Osteoblast (primary cell): ENCODE results near the gene VIPR1. TPM values are rescaled to one million over a fixed set of nuclear protein-coding genes. Genes with fewer than 3 reads are reported as not detected.

Source experiments
- DNase-seq: peaks from one replicate; pipeline ENCODE4 v3.0.0; 2011; ENCODE audit warnings: low spot score, mixed read lengths; ENCODE audit not compliant: insufficient read length; ENCODE audit errors: missing footprints
- H2AFZ ChIP-seq: 2 replicates; pipeline ENCODE4 v1.6.0; 2011; ENCODE audit warnings: mild to moderate bottlenecking, low read length
- H3K27ac ChIP-seq: 2 replicates; pipeline ENCODE4 v1.5.1; 2011; ENCODE audit warnings: mild to moderate bottlenecking, low read depth, low read length, moderate library complexity
- H3K27me3 ChIP-seq: 2 replicates; pipeline ENCODE4 v1.6.0; 2012; ENCODE audit warnings: mild to moderate bottlenecking, control low read depth, inconsistent platforms, low read length, moderate library complexity; ENCODE audit not compliant: insufficient read depth
- H3K36me3 ChIP-seq: 2 replicates; pipeline ENCODE4 v1.5.1; 2011; ENCODE audit warnings: mild to moderate bottlenecking, low read length, control low read depth, moderate library complexity; ENCODE audit not compliant: insufficient read depth
- H3K4me1 ChIP-seq: 2 replicates; pipeline ENCODE4 v1.5.1; 2011; ENCODE audit warnings: mild to moderate bottlenecking, low read length, control low read depth, moderate library complexity; ENCODE audit not compliant: insufficient read depth
- H3K4me2 ChIP-seq: 2 replicates; pipeline ENCODE4 v1.6.0; 2011; ENCODE audit warnings: mild to moderate bottlenecking, low read length; ENCODE audit not compliant: insufficient read depth
- H3K4me3 ChIP-seq: fragments of 200-600 bp; sonication (generic); 3 replicates; pipeline ENCODE4 v1.5.1; 2012; ENCODE audit warnings: mild to moderate bottlenecking, low read length, inconsistent platforms; ENCODE audit not compliant: insufficient read depth
- H3K79me2 ChIP-seq: 2 replicates; pipeline ENCODE4 v1.6.0; 2012; ENCODE audit warnings: mild to moderate bottlenecking, low read length, control low read depth, inconsistent platforms; ENCODE audit not compliant: insufficient read depth
- H3K9me3 ChIP-seq: 2 replicates; pipeline ENCODE4 v1.5.1; 2011; ENCODE audit warnings: low read depth, low read length, control low read depth
- H4K20me1 ChIP-seq: 2 replicates; pipeline ENCODE4 v1.6.0; 2012; ENCODE audit warnings: mild to moderate bottlenecking, low read length, control low read depth; ENCODE audit not compliant: insufficient read depth
- total RNA-seq: library from RNA; depleted of rRNA; stranded (reverse); fragments of >200 nt; gene quantifications from 2 replicates; pipeline ENCODE4 v1.2.3, GENCODE V29; 2012
- TF ChIP-seq, protein P1 (sequence below): IDR thresholded peaks from 2 replicates; pipeline ENCODE4 v1.5.1; 2011; ENCODE audit warnings: mild to moderate bottlenecking, low read depth, low read length, moderate library complexity; ENCODE audit errors: extremely low read depth

VIPR1 gene
- total RNA-seq, 1 donor: not detected

DNA sequence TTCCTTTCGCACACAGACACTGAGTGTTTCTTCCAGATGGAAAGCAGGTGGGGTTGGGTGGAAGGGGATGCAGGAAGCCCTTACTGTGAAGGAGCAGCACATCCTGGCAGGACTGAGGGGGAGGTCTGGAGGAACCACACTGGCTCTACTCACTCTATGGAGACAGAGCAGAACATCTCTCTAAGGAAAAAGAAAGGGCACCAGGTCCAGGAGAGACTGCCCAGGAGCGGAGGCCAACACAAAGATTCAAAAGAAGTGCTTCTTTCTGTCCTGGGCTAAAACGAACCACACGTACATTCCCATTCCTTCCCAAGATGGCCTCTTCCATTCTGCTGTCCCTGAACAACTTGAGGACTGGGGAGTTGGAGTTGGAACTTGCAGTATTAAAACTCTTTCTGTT, 13.8 kb upstream of the VIPR1 start:
- DNase-seq: no peak
- H3K4me2 ChIP-seq: no peak overlapping the region
- H3K4me3 ChIP-seq: no peak overlapping the region
- H3K36me3 ChIP-seq: no peaks in the 10 kb centered on the region
- H2AFZ ChIP-seq: no peak overlapping the region
- TF ChIP-seq, protein P1, sequence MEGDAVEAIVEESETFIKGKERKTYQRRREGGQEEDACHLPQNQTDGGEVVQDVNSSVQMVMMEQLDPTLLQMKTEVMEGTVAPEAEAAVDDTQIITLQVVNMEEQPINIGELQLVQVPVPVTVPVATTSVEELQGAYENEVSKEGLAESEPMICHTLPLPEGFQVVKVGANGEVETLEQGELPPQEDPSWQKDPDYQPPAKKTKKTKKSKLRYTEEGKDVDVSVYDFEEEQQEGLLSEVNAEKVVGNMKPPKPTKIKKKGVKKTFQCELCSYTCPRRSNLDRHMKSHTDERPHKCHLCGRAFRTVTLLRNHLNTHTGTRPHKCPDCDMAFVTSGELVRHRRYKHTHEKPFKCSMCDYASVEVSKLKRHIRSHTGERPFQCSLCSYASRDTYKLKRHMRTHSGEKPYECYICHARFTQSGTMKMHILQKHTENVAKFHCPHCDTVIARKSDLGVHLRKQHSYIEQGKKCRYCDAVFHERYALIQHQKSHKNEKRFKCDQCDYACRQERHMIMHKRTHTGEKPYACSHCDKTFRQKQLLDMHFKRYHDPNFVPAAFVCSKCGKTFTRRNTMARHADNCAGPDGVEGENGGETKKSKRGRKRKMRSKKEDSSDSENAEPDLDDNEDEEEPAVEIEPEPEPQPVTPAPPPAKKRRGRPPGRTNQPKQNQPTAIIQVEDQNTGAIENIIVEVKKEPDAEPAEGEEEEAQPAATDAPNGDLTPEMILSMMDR: no peak
- H3K9me3 ChIP-seq: no peaks in the 10 kb centered on the region
- H4K20me1 ChIP-seq: no peaks in the 10 kb centered on the region
- no peak overlapping the region for H3K27ac ChIP-seq
- H3K79me2 ChIP-seq: no peaks in the 10 kb centered on the region
- H3K4me1 ChIP-seq: no peaks in the 10 kb centered on the region
- H3K27me3 ChIP-seq: no peaks in the 10 kb centered on the region

DNA sequence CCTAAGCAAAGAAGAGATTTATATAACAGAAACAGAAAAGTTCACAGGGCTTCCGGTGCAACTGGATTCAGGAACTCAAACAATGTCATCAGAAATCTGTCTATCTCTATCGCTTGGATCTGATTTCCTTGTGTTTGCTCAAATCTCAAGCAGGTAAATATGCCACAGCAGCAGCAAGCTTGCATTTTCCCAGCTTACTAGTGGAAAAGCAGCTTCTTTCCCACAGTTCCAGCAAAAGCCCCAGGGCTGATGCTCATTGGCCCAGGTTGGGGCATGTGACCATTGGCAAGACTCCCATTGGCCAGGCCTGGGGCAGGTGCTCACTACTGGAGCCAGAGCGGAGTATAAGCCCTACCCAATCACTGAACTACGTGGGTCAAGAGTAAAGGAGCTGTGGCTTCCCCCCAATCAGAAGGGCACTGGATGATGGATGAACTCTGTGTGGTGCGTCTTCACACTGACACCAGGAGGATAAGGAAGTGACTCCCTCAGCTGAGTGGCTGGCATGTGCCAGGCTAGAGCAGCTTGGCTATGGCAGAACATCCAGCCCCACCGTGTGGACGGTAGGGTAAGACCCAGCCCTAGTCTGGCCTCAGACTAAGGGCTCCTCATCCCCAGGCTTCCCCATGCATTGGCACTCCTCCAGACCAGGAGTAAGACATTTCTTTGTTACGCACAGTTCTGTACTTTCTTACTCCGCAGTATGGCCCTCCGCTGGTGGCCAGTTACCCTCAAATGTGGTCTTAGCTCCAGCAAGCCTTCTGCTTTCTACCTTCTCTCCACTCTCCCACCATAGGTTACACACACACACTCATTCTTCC, 13.1 kb upstream of the VIPR1 start:
- H2AFZ ChIP-seq: no peak overlapping the region
- H3K27ac ChIP-seq: no peak overlapping the region
- no peaks in the 10 kb centered on the region for H3K9me3 ChIP-seq
- H3K4me2 ChIP-seq: no peak overlapping the region
- H3K27me3 ChIP-seq: no peaks in the 10 kb centered on the region
- no peaks in the 10 kb centered on the region for H3K36me3 ChIP-seq
- H3K4me1 ChIP-seq: no peaks in the 10 kb centered on the region
- DNase-seq: no peak
- no peaks in the 10 kb centered on the region for H4K20me1 ChIP-seq
- TF ChIP-seq, protein P1: no peak
- no peak overlapping the region for H3K4me3 ChIP-seq
- no peaks in the 10 kb centered on the region for H3K79me2 ChIP-seq

DNA sequence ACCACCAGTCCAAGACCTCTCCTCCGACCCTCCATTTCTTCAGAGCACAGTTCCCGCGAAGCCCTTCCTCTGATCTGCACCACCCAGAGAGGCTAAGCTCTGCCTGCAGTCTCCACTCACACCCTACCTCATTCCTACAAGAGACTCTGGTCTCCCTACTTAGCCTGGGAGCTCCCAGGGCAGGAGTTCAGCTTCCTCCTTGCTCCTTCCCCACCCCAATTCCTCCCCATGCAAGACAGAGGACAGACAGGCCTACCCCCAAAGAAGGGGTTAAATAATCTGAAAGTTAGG, 12.6 kb upstream of the VIPR1 start:
- H3K4me1 ChIP-seq: no peaks in the 10 kb centered on the region
- H3K27ac ChIP-seq: no peak overlapping the region
- no peak overlapping the region for H3K4me3 ChIP-seq
- no peaks in the 10 kb centered on the region for H3K36me3 ChIP-seq
- no peaks in the 10 kb centered on the region for H3K27me3 ChIP-seq
- DNase-seq: no peak
- H3K79me2 ChIP-seq: no peaks in the 10 kb centered on the region
- no peak overlapping the region for H3K4me2 ChIP-seq
- H4K20me1 ChIP-seq: no peaks in the 10 kb centered on the region
- TF ChIP-seq, protein P1: no peak
- H2AFZ ChIP-seq: no peak overlapping the region
- H3K9me3 ChIP-seq: no peaks in the 10 kb centered on the region

DNA sequence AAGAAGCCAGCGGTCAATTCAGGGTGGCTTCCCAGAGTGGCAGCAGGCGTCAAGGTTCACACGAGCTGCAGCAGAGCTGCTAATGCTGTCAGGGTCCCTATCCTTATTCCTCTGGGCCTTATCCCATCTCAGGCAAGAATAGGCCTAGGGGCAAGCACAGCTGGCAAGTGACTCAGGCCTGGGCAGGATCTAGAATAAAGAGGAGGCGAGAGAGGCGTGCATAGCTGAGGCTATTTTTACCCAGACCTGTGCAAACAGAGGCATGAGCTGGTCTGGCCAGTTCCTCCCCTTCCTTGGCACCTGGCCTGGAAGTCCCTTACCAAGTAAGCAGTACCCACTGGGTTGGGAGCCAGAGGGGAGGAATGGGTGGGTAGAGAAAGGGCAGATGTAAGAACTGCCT, 12.2 kb upstream of the VIPR1 start:
- DNase-seq: no peak
- no peak overlapping the region for H3K27ac ChIP-seq
- TF ChIP-seq, protein P1: no peak

More for the DNA sequence above, 12.2 kb upstream of the VIPR1 start:
- no peak overlapping the region for H3K4me3 ChIP-seq
- H3K4me2 ChIP-seq: no peak overlapping the region
- no peaks in the 10 kb centered on the region for H4K20me1 ChIP-seq
- no peaks in the 10 kb centered on the region for H3K9me3 ChIP-seq
- H3K36me3 ChIP-seq: no peaks in the 10 kb centered on the region
- H3K27me3 ChIP-seq: no peaks in the 10 kb centered on the region
- H3K4me1 ChIP-seq: no peaks in the 10 kb centered on the region
- H2AFZ ChIP-seq: no peak overlapping the region
- no peaks in the 10 kb centered on the region for H3K79me2 ChIP-seq
